ENCODE measurements around the gene OR4C45. TPM values are rescaled to one million over a fixed set of nuclear protein-coding genes. Genes with fewer than 3 reads are reported as not detected.
"Not testable (repeated sequence)": the region's sequence is repeated elsewhere in the genome, so short reads cannot be mapped to it uniquely, and the experiment has no call there.

The OR4C45 gene
- polyA plus RNA-seq, 2 of the 4 experiments (the other 2 are of a cell fraction): not detected

- ATAC-seq (no peak; a peak in 1 of 6 replicates), FAIRE-seq (no peak), DNase-seq (ENCODE audit: low read depth in 1 of 2, low spot score in 1 of 2) (no peak)
- ChIA-PET POLR2A (no interaction called here), CTCF (no interaction called here)
- WGBS (ENCODE audit: missing lambda C conversion rate): 26% methylated on average over 5 of the region's 5 CpGs
- Histone ChIP-seq H3K9me3 (no peaks in the 10 kb centered on the region; the same call in 2 of the 3 replicates), H3K4me3 (no peak overlapping the region), H3K4me2 (no peak overlapping the region), H3K4me1 (no peaks in the 10 kb centered on the region), H3K27ac (no peak overlapping the region)
- TF ChIP-seq PBX3 (IDR thresholded peaks at IDR 0.05): no peak
- no peak for TF ChIP-seq ELK1 (IDR thresholded peaks at IDR 0.05; ENCODE audit: low read depth, low read length)
- no peak for TF ChIP-seq BCL3 (IDR thresholded peaks at IDR 0.05)
- TF ChIP-seq KDM1A (IDR thresholded peaks at IDR 0.05; ENCODE audit: low read depth): no peak
- TF ChIP-seq FOSL2 (IDR thresholded peaks at IDR 0.05): no peak
- no peak for TF ChIP-seq FOSL2 (CRISPR knock-in tag; IDR thresholded peaks at IDR 0.05)
- no peak for TF ChIP-seq SREBF2 (IDR thresholded peaks at IDR 0.05)
- no peak for TF ChIP-seq ATOH8 (CRISPR knock-in tag; IDR thresholded peaks at IDR 0.05; ENCODE audit: low read depth)
- TF ChIP-seq MAX (IDR thresholded peaks at IDR 0.05): no peak
- no peak for TF ChIP-seq EHF (CRISPR knock-in tag; IDR thresholded peaks at IDR 0.05)
- TF ChIP-seq TFCP2L1 (CRISPR knock-in tag; IDR thresholded peaks at IDR 0.05): no peak
- TF ChIP-seq ESRRA (IDR thresholded peaks at IDR 0.05; ENCODE audit: borderline replicate concordance, low read length): no peak
- TF ChIP-seq, protein P1, sequence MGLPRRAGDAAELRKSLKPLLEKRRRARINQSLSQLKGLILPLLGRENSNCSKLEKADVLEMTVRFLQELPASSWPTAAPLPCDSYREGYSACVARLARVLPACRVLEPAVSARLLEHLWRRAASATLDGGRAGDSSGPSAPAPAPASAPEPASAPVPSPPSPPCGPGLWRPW (IDR thresholded peaks at IDR 0.05): no peak
- no peak for TF ChIP-seq KDM5A (IDR thresholded peaks at IDR 0.05)
- TF ChIP-seq, protein P2, sequence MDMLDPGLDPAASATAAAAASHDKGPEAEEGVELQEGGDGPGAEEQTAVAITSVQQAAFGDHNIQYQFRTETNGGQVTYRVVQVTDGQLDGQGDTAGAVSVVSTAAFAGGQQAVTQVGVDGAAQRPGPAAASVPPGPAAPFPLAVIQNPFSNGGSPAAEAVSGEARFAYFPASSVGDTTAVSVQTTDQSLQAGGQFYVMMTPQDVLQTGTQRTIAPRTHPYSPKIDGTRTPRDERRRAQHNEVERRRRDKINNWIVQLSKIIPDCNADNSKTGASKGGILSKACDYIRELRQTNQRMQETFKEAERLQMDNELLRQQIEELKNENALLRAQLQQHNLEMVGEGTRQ (IDR thresholded peaks at IDR 0.05): no peak
- TF ChIP-seq POLR2A (IDR thresholded peaks at IDR 0.05; ENCODE audit: low read length): no peak
- no peak for TF ChIP-seq RARB (CRISPR knock-in tag; IDR thresholded peaks at IDR 0.05)
- TF ChIP-seq ZSCAN20 (CRISPR knock-in tag; IDR thresholded peaks at IDR 0.05): no peak
- TF ChIP-seq RFX5 (IDR thresholded peaks at IDR 0.05): no peak
- no peak for TF ChIP-seq BHLHE40 (IDR thresholded peaks at IDR 0.05; ENCODE audit: low read depth, low read length)
These were observed 44.9 kb downstream of the OR4C45 start for GRCh38 chr11:50077526-50077925.

DNA sequence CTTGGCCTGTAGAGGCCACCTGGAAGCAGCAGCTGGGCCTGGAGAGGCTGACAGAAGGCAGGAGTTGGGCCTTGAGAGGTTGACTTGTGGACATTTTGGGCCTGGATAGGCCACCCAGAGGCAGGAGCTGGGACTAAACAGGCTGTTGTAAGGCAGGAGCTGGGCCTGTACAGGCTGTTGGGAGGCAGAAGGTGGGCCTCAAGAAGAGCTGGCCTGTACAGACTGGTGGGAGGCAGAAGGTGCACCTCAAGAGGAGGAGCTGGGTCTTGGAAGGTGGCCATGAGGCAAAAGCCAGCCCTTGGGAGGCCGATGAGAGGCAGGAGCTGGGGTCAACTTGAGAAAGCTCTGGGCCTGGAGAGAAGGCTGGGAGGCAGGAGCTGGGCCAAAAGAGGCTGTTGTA, 45.3 kb downstream of the OR4C45 start:
- ChIA-PET CTCF (no interaction called here), POLR2A (no interaction called here)
- Histone ChIP-seq H3K9me3 (no peaks in the 10 kb centered on the region; the same call in 2 of the 3 replicates), H3K4me3 (no peak overlapping the region), H3K4me1 (no peaks in the 10 kb centered on the region), H3K4me2 (no peak overlapping the region), H3K27ac (no peak overlapping the region)
- no peak for FAIRE-seq
- 7% methylated on average over 1 of the region's 1 CpG for WGBS (ENCODE audit: missing lambda C conversion rate)
- ATAC-seq: 0 out of 6 replicates have a peak, but pooled peaks of 1 of the 2 experiments have one; percentile 54
- TF ChIP-seq POLR2AphosphoS2 (conservative IDR thresholded peaks at IDR 0.05; ENCODE audit: low read length) (no peak), FOXS1 (CRISPR knock-in tag; IDR thresholded peaks at IDR 0.05) (no peak), NFE2L2 (conservative IDR thresholded peaks at IDR 0.05; ENCODE audit: low read length) (no peak), BCL3 (IDR thresholded peaks at IDR 0.05) (no peak), ELK1 (IDR thresholded peaks at IDR 0.05; ENCODE audit: low read depth, low read length) (no peak), ZNF302 (CRISPR knock-in tag; IDR thresholded peaks at IDR 0.05) (no peak), EHF (CRISPR knock-in tag; IDR thresholded peaks at IDR 0.05) (no peak), EHMT2 (IDR thresholded peaks at IDR 0.05; ENCODE audit: low read depth) (no peak), SMC3 (IDR thresholded peaks at IDR 0.05) (no peak), MAFK (IDR thresholded peaks at IDR 0.05; ENCODE audit: partially characterized antibody) (no peak), POLR2A (IDR thresholded peaks at IDR 0.05; ENCODE audit: low read length) (no peak)
- DNase-seq (ENCODE audit: low read depth in 1 of 2, low spot score in 1 of 2): no peak

DNA sequence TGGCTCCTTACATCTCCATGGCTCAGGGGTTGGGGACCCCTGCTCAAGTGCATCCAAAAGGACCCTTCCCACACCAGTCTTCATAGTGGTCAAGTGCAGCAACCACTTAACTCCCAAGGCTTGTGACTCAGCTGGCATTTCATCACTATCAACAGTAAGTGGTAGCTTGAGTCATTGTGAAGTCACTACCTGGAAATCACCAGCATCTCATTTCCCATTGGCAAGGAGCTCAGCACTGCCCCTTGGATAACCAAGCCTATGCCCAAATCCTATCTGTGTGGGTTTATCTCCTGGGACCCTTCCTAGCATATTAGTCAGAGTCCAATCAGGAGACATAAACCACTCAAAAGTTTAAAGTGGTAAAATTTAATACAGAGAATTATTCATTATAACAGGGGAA, 46.3 kb downstream of the OR4C45 start:
- H3K4me3 ChIP-seq, ATAC-seq, FAIRE-seq, POLR2A ChIA-PET, CTCF ChIA-PET, H3K9me3 ChIP-seq, H3K27ac ChIP-seq, H3K4me1 ChIP-seq, H3K4me2 ChIP-seq: not testable (repeated sequence)
- peak in 1 of 2 experiments; percentile 26 for DNase-seq (ENCODE audit: low read depth in 1 of 2, low spot score in 1 of 2)
